Peyer's patch (tissue), 4 donors: ENCODE measurements around the gene FAM151B. TPM values are rescaled to one million over a fixed set of nuclear protein-coding genes. Genes with fewer than 3 reads are reported as not detected.
"Not testable (repeated sequence)": the region's sequence is repeated elsewhere in the genome, so short reads cannot be mapped to it uniquely, and the experiment has no call there.

Experiments used
- DNase-seq, 3 donors: peaks; one replicate each; pipeline ENCODE4 v3.0.0-alpha.2; 2017 to 2019
- H3K27ac ChIP-seq, 4 donors: fragments of 200-600 bp; sonication (generic); one replicate each; pipeline ENCODE4 v1.5.1; 2016 to 2019
- H3K27me3 ChIP-seq, 2 donors: fragments of 200-600 bp; sonication (generic); one replicate each; pipeline ENCODE4 v1.5.1; 2019
- H3K36me3 ChIP-seq, 3 donors: fragments of 200-600 bp; sonication (generic); one replicate each; pipeline ENCODE4 v1.5.1; 2016 to 2019
- H3K4me1 ChIP-seq, 4 donors: fragments of 200-600 bp; sonication (generic); one replicate each; pipeline ENCODE4 v1.5.1; 2016 to 2019
- H3K4me3 ChIP-seq, 4 donors: fragments of 200-600 bp; sonication (generic); 1 replicate in 3 of 4; 2 replicates in 1 of 4; pipeline ENCODE4 v1.5.1; 2016 to 2019; ENCODE audit warnings: mild to moderate bottlenecking in 1 of 4
- H3K9me3 ChIP-seq, 4 donors: fragments of 200-600 bp; sonication (generic); one replicate each; pipeline ENCODE4 v1.5.1; 2016 to 2019; ENCODE audit warnings: mild to moderate bottlenecking in 1 of 4
- POLR2A ChIP-seq, 2 donors: fragments of 450-650 bp; IDR thresholded peaks; one replicate each; pipeline ENCODE4 v1.5.1; 2017; ENCODE audit warnings: antibody characterized with exemption in 2 of 2, mild to moderate bottlenecking in 2 of 2, moderate library complexity in 2 of 2
- total RNA-seq, 4 donors: library from RNA; depleted of rRNA; stranded (reverse); fragments of >200 nt; gene quantifications; one replicate each; pipeline ENCODE4 v1.1.0, GENCODE V29; 2016
- TF ChIP-seq, protein P1 (sequence below), 6 experiments: fragments of 450-650 bp in 4 of 6; fragments of 200-600 bp in 2 of 6; sonication (generic) in 1 of 6; IDR thresholded peaks; one replicate each; pipeline ENCODE4 v1.5.1; 2017 to 2019; ENCODE audit warnings: antibody characterized with exemption in 6 of 6, mild to moderate bottlenecking in 3 of 6, moderate library complexity in 1 of 6

Gene FAM151B
- total RNA-seq, 4 donors from 2014 or later = 0.35 to 11.6 (median 2.5) TPM

DNA sequence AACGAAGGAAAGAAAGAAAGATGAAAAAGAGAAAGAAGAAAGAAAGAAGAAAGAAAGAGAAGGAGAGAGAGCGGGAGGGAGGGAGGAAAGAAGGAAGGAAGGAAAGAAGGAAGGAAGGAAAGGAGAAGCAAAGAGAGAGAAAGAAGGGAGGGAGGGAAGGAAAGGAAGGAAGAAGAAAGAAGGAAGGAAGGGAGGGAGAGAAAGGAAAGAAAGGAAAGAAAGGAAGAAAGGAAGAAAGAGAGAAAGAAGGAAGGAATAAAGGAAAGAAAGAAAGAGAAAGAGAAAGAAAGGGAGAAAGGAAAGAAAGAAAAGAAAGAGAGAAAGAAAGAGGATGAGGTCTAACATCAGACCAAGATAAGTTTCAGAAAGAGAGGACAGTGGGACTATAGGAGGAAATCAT lies 91.2 kb downstream of the FAM151B start:
- H3K9me3 ChIP-seq = no peaks in the 10 kb centered on the region
- no peak overlapping the region for H3K4me3 ChIP-seq
- H3K27me3 ChIP-seq = no peaks in the 10 kb centered on the region
- H3K4me1 ChIP-seq = no peaks in the 10 kb centered on the region
- DNase-seq = no peak
- H3K36me3 ChIP-seq = no peaks in the 10 kb centered on the region
- no peak overlapping the region for H3K27ac ChIP-seq
- no peak for TF ChIP-seq POLR2A (IDR thresholded peaks at IDR 0.05)
- TF ChIP-seq, protein P1, sequence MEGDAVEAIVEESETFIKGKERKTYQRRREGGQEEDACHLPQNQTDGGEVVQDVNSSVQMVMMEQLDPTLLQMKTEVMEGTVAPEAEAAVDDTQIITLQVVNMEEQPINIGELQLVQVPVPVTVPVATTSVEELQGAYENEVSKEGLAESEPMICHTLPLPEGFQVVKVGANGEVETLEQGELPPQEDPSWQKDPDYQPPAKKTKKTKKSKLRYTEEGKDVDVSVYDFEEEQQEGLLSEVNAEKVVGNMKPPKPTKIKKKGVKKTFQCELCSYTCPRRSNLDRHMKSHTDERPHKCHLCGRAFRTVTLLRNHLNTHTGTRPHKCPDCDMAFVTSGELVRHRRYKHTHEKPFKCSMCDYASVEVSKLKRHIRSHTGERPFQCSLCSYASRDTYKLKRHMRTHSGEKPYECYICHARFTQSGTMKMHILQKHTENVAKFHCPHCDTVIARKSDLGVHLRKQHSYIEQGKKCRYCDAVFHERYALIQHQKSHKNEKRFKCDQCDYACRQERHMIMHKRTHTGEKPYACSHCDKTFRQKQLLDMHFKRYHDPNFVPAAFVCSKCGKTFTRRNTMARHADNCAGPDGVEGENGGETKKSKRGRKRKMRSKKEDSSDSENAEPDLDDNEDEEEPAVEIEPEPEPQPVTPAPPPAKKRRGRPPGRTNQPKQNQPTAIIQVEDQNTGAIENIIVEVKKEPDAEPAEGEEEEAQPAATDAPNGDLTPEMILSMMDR (IDR thresholded peaks at IDR 0.05) = no peak

DNA sequence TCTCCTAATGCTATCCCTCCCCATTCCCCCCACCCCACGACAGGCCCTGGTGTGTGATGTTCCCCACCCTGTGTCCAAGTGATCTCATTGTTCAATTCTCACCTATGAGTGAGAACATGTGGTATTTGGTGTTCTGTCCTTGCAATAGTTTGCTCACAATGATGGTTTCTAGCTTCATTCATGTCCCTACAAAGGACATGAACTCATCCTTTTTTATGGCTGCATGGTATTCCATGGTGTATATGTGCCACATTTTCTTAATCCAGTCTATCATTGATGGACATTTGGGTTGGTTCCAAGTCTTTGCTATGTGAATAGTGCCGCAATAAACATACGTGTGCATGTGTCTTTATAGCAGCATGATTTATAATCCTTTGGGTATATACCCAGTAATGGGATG lies 92.4 kb downstream of the FAM151B start:
- H3K9me3 ChIP-seq, H3K36me3 ChIP-seq, H3K27ac ChIP-seq, H3K4me1 ChIP-seq, H3K27me3 ChIP-seq, DNase-seq, H3K4me3 ChIP-seq: not testable (repeated sequence)

DNA sequence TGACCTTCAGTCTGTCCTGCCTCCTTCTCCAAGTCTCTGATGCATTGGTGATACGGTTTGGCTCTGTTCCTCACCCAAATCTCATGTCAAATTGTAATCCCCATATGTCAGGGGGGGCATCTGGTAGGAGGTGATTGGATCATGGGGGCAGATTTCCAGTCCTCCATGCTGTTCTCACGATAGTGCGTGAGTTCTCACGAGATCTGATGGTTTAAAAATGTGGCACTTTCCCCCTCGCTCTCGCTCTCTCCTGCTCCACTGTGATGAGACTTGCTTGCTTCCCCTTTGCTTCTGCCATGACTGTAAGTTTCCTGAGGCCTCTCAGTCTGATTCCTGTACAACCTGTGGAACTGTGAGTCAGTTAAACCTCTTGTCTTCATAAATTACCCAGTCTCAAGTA lies 96.9 kb downstream of the FAM151B start:
- Histone ChIP-seq H3K27me3 (no peaks in the 10 kb centered on the region), H3K4me1 (no peaks in the 10 kb centered on the region), H3K9me3 (no peaks in the 10 kb centered on the region), H3K4me3 (no peak overlapping the region), H3K27ac (no peak overlapping the region), H3K36me3 (no peaks in the 10 kb centered on the region)
- DNase-seq = no peak
- TF ChIP-seq POLR2A (IDR thresholded peaks at IDR 0.05) = no peak
- TF ChIP-seq, protein P1 (IDR thresholded peaks at IDR 0.05) = no peak

DNA sequence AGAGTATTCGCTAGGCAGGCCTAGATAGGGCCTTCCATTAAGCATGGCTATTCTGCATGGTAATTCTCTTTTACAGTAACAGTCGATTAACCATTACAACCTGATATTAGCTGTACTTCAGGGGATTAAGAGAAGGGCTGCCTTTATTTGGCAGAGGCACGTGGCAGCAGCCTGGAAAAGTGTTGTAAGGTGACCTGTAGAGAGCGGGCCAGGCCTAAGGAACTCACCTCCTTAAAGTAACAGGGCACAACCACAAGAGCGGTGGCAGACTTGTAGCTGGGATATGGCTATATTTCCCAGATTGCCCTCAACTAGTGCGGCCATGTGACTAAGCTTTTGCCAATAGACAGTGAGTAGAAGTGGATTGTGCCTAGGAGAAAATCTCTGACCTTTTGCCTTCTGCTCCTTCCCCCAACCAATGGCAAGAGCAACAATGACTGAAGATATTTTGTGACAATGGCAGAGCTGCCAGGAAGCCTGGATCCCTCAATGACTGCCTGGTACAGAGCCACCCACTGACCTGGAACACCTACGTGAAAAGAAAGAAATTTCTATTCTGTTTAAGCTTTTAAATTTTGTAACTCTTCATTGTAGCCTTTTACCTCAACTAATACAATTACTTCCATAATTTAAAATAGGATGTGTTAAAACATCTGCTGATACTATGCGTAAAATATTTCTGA lies 101.1 kb downstream of the FAM151B start:
- Histone ChIP-seq H3K36me3 (no peaks in the 10 kb centered on the region), H3K27ac (no peak overlapping the region), H3K4me1 (no peaks in the 10 kb centered on the region), H3K9me3 (no peaks in the 10 kb centered on the region), H3K27me3 (no peaks in the 10 kb centered on the region), H3K4me3 (no peak overlapping the region)
- no peak for DNase-seq
- no peak for TF ChIP-seq POLR2A (IDR thresholded peaks at IDR 0.05)
- TF ChIP-seq, protein P1 (IDR thresholded peaks at IDR 0.05) = no peak

DNA sequence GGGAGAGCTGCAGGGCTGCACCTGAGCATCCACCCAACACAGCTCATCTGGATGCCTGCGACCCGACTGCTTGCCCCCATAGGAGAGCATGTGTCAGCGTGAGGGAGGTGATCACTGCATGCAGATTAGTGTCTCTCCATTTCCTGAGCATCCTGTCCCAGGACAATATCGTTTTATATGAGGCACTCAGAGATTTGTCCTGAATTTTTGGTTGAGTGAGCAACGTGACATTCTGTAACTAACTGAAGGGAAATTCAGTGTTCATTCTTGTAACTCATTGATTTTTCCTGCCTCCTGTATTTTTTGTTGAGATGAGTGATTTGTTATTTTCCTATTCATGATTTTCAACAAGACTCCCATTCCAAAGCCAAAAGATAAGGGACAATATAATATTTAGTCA lies 102.9 kb downstream of the FAM151B start:
- Histone ChIP-seq H3K27ac (no peak overlapping the region), H3K4me1 (no peaks in the 10 kb centered on the region), H3K27me3 (no peaks in the 10 kb centered on the region), H3K36me3 (no peaks in the 10 kb centered on the region), H3K9me3 (no peaks in the 10 kb centered on the region), H3K4me3 (no peak overlapping the region)
- DNase-seq = no peak
- TF ChIP-seq, protein P1 (IDR thresholded peaks at IDR 0.05) = no peak
- TF ChIP-seq POLR2A (IDR thresholded peaks at IDR 0.05) = no peak

DNA sequence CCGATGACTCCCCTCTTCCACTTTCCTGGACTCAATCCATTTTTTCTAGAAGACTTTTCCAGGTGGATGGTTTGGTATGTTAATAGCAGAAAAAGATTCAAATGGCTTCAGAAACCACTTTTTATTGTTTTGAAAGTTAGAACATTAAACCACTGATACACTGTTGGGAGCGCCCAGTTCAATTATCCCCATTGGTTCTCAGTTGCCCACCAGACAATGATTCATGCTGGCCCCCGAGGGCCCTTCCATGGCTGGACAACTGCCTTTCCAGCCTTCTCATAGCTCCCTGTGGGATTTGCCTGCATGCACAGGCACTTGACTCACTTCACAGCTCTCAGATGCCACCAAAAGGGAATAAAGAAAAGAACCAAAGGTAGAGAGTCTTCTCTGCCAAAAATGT lies 103.5 kb downstream of the FAM151B start:
- Histone ChIP-seq H3K9me3 (no peaks in the 10 kb centered on the region), H3K4me1 (no peaks in the 10 kb centered on the region), H3K27me3 (no peaks in the 10 kb centered on the region), H3K4me3 (no peak overlapping the region), H3K36me3 (no peaks in the 10 kb centered on the region), H3K27ac (no peak overlapping the region)
- no peak for DNase-seq
- no peak for TF ChIP-seq POLR2A (IDR thresholded peaks at IDR 0.05)
- TF ChIP-seq, protein P1 (IDR thresholded peaks at IDR 0.05) = no peak
